Measurements from ENCODE around the gene TRRAP. TPM values are rescaled to one million over a fixed set of nuclear protein-coding genes. Genes with fewer than 3 reads are reported as not detected.

The TRRAP gene
- total and polyA plus RNA-seq, 4 donors: 4.3 to 22.7 (median 10.1) TPM

DNA sequence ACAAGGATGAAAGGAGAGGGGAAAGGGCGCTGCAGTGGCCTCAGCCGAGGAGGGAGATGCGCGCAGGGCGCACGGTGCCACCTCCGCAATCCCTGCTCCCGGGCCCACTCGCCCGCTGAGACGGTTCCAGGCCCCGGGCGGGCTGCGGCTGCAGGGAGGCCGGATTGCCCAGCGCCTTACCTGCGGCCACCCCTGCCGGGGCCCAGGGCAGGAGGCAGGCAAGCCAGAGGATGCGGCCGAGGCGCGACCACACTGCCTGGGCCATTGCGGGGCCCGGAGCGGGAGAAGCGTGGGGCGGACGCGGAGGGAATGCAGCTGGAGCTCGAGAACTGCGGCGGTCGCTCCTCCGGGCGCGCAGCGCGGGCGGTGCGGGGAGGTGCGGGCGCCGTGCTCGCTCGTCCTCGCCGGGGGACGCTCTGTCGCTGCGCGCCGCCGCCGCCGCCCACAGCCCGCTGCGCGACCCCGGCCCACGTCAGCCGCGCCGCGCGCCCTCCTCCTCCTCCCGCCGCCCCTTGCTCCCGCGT lies 8.7 kb upstream of the TRRAP start, which contains the start of gene TMEM130:
TSS of gene TMEM130 (minus strand) at position 418 of the 524 bp plus-strand sequence. CDS start at position 265, 153 bp downstream.
- H3K9ac ChIP-seq (ENCODE audit: low read depth in 1 of 2, low read length in 2 of 2): no peak within 1 kb of the TSS
- TF ChIP-seq YY1 (IDR thresholded peaks at IDR 0.05) (no peak), JUND (IDR thresholded peaks at IDR 0.05) (no peak), GABPA (IDR thresholded peaks at IDR 0.05 in 1 of 2, conservative IDR thresholded peaks at IDR 0.05 in 1 of 2) (no peak), REST (IDR thresholded peaks at IDR 0.05) (no peak), SP1 (IDR thresholded peaks at IDR 0.05) (no peak), HNF4A (conservative IDR thresholded peaks at IDR 0.05) (no peak), HNF4G (IDR thresholded peaks at IDR 0.05) (no peak), TAF1 (conservative IDR thresholded peaks at IDR 0.05) (no peak), RXRA (IDR thresholded peaks at IDR 0.05) (no peak)
- TF ChIP-seq, protein P1, sequence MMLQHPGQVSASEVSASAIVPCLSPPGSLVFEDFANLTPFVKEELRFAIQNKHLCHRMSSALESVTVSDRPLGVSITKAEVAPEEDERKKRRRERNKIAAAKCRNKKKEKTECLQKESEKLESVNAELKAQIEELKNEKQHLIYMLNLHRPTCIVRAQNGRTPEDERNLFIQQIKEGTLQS (IDR thresholded peaks at IDR 0.05): no peak
- TF ChIP-seq, protein P2, sequence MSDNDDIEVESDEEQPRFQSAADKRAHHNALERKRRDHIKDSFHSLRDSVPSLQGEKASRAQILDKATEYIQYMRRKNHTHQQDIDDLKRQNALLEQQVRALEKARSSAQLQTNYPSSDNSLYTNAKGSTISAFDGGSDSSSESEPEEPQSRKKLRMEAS (IDR thresholded peaks at IDR 0.05): no peak
- peaks cover 0 to 8% (median 2%) of the 10 kb centered on the region in 4 donors for H3K4me1 ChIP-seq (ENCODE audit: control insufficient read depth in 4 of 4, insufficient read depth in 4 of 4, low read length in 3 of 4)
- H3K36me3 ChIP-seq (ENCODE audit: control insufficient read depth in 4 of 4, insufficient read depth in 3 of 4, low read depth in 1 of 4, low read length in 3 of 4): no peaks in the 10 kb centered on the region
- H3K27ac ChIP-seq (ENCODE audit: low read depth in 1 of 2, low read length in 2 of 2): no peak within 1 kb of the TSS
- no peak for DNase-seq (ENCODE audit: low spot score)
- whole genome bisulfite sequencing: 4% methylated on average over 69 of the region's 69 CpGs
- no peaks in the 10 kb centered on the region for H3K9me3 ChIP-seq (ENCODE audit: control insufficient read depth in 4 of 4, low read length in 3 of 4)
- peaks cover 0 to 7% (median 1%) of the 10 kb centered on the region in 4 donors for H3K27me3 ChIP-seq (ENCODE audit: control insufficient read depth in 4 of 4, insufficient read depth in 4 of 4, low read length in 3 of 4)
- peak within 1 kb of the TSS in 1 of 3 donors; percentile 40 for H3K4me3 ChIP-seq (ENCODE audit: low read depth in 1 of 3, low read length in 3 of 3)

DNA sequence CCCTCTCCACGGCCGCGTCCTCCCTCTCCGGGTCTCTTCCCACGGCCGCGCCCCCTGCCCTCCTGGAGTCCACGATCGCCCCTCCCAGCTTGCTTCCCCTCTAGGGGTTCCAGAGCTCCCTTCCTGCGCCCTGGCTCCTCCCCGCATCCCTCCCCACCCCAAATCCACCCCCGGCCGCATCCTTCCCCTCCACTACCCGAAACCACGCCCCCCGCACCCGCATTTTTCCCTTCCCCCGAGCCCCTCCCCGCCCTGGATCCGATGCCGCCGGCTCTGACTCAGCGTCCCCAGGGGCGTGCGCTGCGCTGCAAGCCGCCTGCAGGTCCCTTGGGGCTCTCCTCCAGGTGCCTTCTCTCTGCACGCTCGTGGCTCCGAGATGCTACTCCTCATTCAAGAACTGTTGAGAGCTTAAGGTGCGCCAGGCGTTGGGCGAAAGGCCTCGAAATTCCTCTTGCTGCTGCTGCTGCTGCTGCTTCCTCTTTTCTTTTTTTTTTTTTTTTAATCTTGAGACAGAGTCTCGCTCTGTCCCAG lies 8.1 kb upstream of the TRRAP start:
- 7% methylated on average over 35 of the region's 35 CpGs for WGBS
- Histone ChIP-seq H3K27ac (ENCODE audit: low read depth in 1 of 2, low read length in 2 of 2) (no peak overlapping the region), H3K27me3 (ENCODE audit: control insufficient read depth in 4 of 4, insufficient read depth in 4 of 4, low read length in 3 of 4) (peaks cover 0 to 7% (median 1%) of the 10 kb centered on the region in 4 donors), H3K4me3 (ENCODE audit: low read depth in 1 of 3, low read length in 3 of 3) (peak overlapping the region in 1 of 3 donors; percentile 40), H3K36me3 (ENCODE audit: control insufficient read depth in 4 of 4, insufficient read depth in 3 of 4, low read depth in 1 of 4, low read length in 3 of 4) (no peaks in the 10 kb centered on the region), H3K4me1 (ENCODE audit: control insufficient read depth in 4 of 4, insufficient read depth in 4 of 4, low read length in 3 of 4) (peaks cover 0 to 8% (median 2%) of the 10 kb centered on the region in 4 donors), H3K9me3 (ENCODE audit: control insufficient read depth in 4 of 4, low read length in 3 of 4) (no peaks in the 10 kb centered on the region), H3K9ac (ENCODE audit: low read depth in 1 of 2, low read length in 2 of 2) (no peak overlapping the region)
- no peak for DNase-seq (ENCODE audit: low spot score)
- TF ChIP-seq FOXA2 (IDR thresholded peaks at IDR 0.05): no peak
- TF ChIP-seq, protein P1 (IDR thresholded peaks at IDR 0.05): no peak
- no peak for TF ChIP-seq FOXA1 (IDR thresholded peaks at IDR 0.05)
- no peak for TF ChIP-seq TAF1 (conservative IDR thresholded peaks at IDR 0.05)
- TF ChIP-seq NR2F2 (IDR thresholded peaks at IDR 0.05): no peak
